Stimulated activated CD4-positive, alpha-beta T cell treated with anti-CD3 and anti-CD28 coated beads, Interleukin-12 subunit alpha, Interleukin-12 subunit beta, amount 100 ng/mL, for 4 hours (primary cell): ENCODE results near the gene PFDN2.

ENCODE experiments used
- DNase-seq: peaks from one replicate; pipeline ENCODE4 v3.0.0-alpha.2; 2020

Gene PFDN2, protein sequence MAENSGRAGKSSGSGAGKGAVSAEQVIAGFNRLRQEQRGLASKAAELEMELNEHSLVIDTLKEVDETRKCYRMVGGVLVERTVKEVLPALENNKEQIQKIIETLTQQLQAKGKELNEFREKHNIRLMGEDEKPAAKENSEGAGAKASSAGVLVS

DNA sequence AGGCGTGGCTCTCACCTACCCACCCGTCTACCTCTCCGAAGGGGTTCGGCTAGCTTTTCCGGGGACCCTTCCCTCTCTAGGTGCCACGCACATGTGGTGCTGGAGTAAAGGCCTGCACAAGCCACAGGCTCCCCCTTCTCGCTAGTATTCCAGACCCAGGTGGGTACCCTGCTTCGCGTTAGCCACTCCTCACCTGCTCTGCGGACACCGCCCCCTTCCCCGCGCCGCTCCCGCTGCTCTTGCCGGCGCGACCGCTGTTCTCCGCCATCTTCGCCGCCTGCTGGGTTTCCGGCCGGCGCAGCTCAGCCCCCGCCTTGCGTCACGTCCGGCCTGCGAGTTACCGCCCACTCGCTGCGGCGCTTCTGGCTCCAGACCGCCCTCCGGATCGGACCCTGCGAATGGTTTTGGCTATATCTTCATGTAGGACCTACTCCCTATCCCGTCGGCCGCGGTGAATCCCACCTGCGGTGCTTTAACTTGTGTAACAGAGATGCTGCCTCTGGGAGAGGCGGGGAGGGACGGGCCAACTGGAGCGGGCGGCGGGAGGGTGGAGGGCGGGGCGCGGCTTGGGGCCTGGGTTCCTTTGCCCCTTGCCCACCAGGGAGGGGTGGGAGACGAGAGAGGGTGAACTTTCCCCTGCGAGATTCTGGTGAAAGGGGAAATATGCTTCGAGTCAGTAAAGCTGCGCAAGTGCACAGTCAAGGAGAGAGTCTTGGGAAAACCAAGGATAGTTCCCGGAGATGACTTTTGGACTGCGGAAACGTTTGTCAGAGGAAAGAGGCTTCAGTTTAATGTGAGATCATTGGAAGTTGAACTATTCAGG is at the start of gene PFDN2, which contains the start of gene NIT1:
TSS of gene PFDN2 (minus strand) at position 279 of the 823 bp plus-strand sequence. CDS start at position 268, 11 bp downstream.
TSS of gene NIT1 (plus strand) at position 347 of the 823 bp plus-strand sequence. CDS start at position 419, 72 bp downstream.
- peak; percentile 85 for DNase-seq

DNA sequence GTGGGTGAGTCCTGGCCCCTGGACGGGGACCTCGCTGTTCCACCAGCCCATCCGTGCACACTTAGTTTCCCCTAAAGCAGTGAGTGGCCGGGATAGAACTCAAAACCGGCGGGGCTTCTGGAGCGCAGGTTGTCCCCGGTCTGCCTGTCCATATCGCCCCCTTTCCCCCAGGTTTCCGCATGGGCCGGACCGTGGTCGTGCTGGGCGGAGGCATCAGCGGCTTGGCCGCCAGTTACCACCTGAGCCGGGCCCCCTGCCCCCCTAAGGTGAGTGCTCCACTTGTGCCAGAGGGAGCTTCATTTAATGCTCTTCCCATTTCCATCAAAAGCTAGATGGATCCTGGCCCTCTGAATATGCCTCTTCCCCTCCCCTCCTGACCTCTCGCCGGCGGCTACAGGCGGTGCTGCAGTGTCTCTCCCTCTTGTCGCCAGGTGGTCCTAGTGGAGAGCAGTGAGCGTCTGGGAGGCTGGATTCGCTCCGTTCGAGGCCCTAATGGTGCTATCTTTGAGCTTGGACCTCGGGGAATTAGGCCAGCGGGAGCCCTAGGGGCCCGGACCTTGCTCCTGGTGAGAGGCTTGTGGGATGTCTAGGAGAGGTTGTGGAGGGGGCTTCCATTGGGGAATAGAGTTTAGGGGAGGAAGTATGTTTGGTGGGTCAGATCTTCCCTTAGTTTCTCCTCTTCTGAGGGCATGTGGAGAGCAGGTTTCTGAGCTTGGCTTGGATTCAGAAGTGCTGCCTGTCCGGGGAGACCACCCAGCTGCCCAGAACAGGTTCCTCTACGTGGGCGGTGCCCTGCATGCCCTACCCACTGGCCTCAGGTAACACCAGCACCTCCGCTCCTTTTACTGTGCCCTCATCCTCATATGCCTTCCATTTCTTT is 49.1 kb upstream of the PFDN2 start:
- no peak for DNase-seq

DNA sequence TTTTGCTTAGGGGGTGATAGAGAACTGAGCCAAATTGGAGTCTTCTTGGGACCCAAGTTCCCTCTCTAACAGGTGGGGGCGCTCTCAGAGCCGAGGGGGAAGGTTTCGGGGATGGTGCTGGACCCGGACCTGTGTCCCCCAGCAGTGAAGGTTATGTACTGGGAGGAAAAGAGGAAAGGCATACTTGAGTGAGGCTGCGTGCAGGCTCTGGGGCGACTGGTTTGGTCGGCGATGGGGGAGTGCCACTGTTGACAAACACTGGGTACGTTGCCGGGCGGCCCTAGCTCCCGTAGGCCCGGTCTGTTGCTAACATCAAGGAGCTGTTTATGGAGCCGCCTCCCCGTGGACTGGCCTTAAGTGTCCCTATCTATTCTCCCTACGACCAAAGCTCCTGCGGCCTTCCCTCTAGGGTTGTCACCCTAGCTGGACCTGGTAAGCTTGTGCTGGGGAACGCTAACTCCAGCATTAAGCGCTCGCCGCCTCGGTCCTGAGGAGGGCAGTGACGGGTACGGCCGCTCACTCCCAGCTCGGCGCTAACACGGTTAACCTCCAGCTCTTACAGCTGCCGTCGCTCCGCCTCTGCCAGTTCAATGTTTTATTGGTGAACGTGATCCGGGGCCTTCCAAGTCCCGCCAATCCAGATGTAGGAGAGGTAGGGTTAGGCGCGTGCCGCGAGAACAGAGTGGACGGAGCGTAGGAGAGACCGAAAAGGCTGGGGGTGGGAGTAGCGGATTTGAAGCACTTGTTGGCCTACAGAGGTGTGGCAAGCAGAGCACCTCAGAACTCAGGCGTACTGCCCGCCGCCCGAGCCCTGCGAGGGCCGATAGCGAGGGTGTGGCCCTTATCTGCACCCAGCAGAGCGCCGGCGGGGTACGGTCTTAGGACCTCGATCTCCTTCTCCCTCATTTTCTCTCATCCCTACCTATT is 48.2 kb upstream of the PFDN2 start, which contains the start of gene PPOX:
TSS of gene PPOX (plus strand) at position 685 of the 927 bp plus-strand sequence. CDS start 422 bp downstream, outside the sequence.
- peak; percentile 82 for DNase-seq

DNA sequence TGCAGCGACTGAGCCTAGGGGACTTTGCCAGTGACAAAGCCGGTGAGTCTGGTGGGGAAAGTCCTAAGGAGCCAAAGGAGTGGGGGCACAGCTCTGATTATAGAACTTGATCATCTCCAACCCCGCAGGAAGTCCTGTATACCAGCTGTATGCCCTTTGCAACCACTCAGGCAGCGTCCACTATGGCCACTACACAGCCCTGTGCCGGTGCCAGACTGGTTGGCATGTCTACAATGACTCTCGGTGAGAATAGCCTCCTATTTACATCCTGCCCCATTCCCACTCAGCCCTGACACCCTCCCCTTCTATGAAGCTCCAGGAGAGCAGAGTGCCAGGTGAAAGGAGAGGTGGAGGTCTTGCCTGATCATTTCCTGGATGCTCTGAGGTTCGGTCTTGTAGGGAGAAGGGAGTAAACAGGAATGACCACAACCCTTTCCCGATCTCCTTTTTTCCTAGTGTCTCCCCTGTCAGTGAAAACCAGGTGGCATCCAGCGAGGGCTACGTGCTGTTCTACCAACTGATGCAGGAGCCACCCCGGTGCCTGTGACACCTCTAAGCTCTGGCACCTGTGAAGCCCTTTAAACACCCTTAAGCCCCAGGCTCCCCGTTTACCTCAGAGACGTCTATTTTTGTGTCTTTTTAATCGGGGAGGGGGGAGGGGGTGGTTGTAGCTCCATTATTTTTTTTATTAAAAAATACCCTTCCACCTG is 47.2 kb upstream of the PFDN2 start:
- DNase-seq, result no peak

DNA sequence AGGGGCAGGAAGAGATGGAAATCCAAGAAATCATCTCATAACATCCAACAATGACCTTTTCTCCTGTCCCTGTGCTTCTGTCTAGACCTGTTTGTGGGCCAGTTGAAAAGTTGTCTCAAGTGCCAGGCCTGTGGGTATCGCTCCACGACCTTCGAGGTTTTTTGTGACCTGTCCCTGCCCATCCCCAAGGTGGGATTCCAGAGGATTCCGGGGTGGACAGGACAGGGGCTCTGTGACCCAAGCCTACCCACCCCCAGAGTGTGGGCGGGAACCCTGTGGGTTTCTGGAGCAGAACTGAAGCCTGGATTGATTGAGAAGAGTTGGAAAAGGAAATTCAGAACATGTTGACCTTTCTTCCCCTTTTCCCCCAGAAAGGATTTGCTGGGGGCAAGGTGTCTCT is 46.0 kb upstream of the PFDN2 start:
- no peak for DNase-seq

DNA sequence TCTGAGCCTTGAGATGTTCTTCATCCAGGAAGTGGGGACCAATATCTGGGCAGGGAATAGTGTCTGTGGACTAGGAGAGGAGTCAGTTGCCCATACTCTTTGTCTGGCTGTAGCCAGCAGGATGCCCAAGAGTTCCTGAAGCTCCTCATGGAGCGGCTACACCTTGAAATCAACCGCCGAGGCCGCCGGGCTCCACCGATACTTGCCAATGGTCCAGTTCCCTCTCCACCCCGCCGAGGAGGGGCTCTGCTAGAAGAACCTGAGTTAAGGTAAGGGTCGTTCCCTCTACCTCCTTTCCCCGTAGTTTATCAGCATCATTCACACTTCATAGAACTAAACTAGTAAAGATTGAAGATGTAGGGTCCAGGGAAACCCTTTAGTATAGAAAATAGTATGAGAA is 45.0 kb upstream of the PFDN2 start:
- DNase-seq, result no peak

DNA sequence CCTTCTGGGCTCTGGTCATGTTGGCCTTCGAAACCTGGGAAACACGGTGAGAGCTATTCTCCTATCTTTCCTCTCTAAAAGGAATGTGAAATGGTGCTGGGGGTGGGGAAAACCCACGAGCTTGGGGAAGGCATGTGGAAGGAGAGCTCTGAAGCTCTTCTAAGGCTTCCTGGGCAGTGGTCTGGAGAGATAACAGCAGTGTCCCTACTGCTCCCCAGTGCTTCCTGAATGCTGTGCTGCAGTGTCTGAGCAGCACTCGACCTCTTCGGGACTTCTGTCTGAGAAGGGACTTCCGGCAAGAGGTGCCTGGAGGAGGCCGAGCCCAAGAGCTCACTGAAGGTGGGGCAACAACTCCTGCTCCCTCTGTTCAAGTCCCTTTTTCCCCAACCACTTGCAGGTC is 44.2 kb upstream of the PFDN2 start:
- DNase-seq, result no peak

DNA sequence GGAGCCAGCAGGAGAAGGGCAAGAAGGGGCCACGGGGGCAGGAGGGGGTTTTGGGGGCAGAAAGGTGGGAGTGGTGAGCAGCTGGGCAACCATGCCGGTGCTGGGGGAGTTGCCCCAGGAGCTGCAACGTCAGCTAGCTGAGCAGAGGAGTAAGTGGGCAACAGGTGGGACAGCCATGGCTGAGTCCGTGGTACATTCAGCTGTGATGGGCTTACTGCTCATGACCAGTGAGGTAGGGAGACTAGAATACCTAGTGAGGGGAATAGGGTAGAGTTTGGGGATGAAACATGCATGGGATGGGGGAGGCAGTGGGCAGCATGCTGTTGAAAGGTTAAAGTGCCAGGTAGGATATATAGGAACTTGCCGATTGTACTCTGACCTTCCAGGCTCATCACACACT is 43.8 kb upstream of the PFDN2 start:
- no peak for DNase-seq

DNA sequence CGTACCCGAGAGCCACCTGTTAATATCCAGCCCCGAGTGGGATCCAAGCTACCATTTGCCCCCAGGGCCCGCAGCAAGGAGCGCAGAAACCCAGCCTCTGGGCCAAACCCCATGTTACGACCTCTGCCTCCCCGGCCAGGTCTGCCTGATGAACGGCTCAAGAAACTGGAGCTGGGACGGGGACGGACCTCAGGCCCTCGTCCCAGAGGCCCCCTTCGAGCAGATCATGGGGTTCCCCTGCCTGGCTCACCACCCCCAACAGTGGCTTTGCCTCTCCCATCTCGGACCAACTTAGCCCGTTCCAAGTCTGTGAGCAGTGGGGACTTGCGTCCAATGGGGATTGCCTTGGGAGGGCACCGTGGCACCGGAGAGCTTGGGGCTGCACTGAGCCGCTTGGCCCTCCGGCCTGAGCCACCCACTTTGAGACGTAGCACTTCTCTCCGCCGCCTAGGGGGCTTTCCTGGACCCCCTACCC is 42.9 kb upstream of the PFDN2 start:
- DNase-seq, result no peak

DNA sequence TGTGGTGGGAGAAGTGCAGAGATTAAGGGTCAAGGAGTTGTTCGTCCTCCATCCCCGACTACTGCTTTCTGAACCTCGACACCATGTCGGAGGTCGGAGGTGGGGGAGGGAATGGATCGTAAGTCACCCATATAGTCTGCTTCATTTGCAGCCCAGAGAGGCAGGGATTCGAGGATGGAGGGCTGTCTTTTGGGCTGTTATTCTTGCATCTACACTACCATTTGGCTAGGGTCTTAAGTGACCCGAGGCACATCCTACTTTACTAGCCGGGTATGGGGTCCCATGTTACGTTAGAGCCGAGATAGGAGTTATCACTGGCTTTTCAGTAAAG is 42.0 kb upstream of the PFDN2 start:
- DNase-seq, result no peak

DNA sequence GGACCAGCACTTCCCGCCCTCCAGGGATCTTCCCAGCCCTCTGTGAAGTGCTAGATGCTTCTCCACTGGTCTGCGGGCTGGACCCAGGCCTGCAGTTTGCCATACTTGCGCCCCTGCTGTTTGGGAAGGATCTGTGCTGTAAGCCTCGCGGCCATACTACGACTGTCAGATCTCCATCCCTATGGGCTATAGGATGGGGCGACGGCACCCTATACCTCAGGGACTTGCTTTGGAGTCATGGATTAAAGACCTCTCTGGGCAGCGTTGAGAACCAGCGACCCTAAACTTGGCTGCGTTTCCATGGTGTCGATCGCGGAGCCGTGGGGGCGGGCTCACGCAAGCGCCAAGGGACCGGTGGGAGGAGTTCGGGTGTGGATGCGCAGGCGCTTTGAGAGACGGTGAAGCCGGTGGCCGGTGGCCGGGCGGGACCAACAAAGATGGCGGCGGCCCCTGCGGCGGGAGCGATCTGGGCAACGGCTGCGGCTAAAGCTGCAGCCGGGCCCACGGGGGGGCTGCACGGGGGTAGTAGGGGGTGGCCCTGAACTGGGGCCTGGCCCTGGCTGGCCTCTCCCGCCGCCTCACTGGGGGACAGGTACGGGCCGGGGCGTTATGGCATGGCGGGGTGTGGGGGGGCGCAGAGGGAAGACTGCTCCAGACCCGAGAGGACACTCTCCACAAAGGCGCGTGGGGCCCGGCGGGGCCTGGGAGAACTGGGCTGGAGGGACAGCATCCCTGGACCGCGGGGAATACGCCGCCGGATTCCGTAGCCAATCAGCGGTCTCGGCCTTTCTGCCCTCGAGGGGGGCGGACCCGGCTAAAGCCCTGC is 41.5 kb upstream of the PFDN2 start, which contains the start of gene USP21:
TSS of gene USP21 (plus strand) at position 414 of the 826 bp plus-strand sequence. CDS start 1,141 bp downstream, outside the sequence.
- peak; percentile 90 for DNase-seq

DNA sequence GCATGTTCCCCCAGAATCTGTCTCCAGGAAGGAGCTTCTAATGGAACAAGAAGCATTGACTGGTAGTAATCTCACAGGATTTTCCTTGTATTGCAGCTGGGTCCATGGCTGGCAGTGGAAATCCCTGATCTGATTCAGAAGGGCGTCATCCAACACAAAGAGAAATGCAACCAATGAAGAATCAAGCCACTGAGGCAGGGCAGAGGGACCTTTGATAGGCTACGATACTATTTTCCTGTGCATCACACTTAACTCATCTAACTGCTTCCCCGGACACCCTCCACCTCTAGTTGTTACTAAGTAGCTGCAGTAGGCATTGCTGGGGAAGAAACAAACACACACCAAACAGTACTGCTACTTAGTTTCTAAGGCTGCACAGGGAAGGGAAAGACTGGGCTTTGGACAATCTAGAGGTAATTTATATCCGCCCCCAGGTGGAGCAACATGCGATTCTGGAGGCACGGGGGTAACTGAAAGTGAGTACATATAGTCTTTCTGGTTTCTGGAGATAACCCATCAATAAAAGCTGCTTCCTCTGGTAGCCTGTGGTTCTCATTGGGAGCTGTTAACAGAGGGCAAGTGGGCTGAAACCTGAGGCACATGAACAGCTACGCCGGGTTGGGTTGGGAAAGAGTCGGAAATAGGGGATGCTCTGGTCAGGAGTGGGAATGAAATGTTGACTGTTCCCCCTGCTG is 40.6 kb upstream of the PFDN2 start:
- no peak for DNase-seq

DNA sequence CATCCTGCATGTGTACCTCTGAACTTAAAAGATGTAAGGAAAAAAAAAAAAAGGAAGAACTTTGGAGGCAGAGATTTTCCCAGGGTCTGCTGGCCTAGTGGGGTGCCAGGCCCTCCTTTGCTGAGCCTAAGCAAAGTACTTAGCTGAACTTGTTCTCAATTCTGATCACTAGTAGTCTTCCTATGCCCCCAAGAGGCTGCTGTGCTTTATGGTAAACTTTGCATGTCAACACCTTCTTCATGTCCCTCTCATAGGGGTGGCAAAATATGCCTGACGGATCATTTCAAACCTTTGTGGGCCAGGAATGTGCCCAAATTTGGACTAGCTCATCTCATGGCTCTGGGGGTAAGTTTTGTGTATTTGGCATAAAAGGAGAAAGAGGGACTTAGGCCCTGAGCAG is 40.0 kb upstream of the PFDN2 start:
- no peak for DNase-seq

DNA sequence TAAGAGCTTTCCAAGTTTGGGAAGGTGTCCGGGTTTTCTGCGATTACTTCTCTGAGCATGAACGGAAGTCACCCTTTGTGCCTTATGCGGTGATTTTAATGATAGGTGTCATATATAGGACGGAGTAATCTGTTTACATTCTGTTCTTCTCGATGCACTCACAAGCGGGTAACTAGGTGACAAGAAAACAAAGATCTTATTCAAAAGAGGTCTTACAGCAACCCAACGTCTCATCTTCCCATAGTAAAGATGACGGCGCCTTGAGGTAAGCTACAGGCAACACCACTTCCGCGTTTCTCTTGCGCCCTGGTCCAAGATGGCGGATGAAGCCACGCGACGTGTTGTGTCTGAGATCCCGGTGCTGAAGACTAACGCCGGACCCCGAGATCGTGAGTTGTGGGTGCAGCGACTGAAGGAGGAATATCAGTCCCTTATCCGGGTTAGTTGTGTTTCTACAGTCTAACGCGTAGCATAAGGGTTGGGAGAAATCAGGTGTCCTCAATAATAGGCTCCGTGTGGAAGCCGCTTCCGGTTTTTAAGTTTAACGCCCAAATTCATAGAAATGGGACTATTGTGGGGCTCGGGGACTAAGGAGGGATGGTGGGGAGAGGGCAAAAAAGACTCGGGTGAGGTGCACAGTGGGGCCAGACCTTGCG is 36.0 kb upstream of the PFDN2 start, which contains the start of gene UFC1:
TSS of gene UFC1 (plus strand) at position 297 of the 656 bp plus-strand sequence. CDS start at position 317, 20 bp downstream.
- peak; percentile 65 for DNase-seq

DNA sequence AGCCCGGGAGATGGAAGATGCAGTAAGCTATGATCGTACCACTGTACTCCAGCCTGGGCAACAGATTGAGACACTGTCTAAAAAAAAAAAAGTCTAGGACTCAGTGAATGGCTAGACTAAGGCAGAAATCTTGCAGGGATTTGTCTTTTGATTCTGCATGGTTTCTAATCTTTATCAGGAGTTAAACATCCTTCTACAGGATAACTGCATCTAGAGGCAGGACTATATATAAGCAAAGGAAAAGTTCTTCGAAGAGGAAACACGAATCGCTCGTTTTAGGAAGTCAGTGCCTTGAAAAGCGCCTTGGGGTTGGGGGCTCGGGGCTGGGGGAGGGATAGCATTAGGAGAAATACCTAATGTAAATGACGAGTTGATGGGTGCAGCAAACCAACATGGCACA is 35.3 kb upstream of the PFDN2 start:
- no peak for DNase-seq

DNA sequence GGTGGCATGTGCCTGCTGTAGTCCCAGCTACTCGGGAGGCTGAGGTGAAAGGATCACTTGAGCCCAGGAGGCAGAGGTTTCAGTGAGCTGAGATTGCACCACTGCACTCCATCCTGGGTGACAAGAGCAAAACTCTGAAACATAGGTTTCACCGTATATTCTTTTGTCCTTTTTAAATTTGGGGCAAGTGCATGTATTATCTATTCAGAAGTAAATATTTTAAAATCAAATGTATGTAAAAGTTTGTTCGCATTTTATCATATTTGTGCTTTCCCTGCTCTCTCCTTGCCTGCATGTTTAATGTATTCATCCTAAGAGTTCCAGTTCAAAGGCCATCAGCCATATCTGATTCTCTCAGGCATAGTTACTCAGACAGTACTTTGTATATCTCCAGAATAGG is 28.0 kb upstream of the PFDN2 start:
- no peak for DNase-seq

DNA sequence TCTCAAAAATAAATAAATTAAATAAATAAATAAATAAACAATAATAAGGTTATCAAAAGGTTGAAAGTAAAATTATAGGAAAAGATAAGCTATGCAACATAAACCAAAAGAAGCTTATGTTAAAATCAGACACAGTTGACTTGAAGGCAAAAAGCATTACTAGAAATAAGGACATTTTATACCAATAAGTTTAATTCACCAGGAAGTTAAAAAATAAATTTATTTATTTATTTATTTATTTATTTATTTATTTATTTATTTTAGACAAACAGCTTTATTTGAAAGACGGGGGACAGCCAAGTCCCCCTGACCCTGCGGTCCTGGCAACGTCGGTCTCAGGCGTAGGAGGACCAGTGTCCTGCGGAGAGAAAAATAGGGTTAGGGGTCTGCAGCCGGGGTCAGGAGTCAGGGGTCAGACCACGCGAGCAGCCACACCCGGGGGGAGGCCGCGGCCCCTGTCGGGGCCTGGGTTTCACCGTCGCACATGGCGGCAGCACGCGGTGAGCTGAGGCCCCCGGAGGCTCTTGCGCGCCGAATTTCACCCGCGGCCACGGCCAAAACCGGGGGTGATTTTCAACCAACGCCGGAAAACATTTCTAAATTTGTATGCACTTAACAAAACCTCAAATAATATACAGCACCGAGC is 23.0 kb upstream of the PFDN2 start:
- DNase-seq, result no peak

DNA sequence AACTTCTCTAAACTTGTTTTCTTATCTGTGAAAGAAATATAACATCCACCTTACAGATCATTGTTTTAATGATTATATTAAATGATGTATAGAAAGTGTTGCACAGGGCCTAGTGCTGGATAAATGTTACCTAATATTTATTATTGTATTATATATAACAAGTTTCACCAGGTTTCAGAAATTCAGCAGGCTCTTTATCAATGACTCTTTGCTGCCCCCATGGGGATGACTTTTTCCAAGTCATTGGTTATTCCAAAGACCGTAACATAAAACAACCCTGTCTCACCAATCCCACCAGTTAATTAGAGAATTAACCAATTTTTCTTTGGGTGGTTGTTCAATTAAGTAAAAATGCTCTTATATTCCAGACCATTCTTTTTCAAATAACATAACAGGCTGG is 21.9 kb upstream of the PFDN2 start:
- DNase-seq, result no peak

DNA sequence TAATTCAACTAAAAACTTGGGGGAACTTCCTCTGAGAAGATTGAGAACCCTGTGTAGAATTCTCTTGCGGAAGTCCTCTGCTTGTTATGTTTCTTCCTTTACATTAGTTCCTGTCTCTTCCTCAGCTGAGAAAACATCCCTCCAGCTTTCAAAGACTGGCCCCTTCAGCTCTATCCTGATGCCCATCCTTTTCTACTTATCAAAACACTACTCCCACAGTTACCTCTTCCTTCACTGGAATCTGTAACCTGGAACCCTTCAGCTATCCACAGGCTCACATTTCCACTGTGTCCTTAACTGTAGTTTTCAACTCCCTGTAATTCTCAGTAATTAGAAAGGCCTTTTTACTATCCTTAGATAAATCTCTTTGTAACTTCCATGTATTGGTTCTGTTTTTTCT is 20.6 kb upstream of the PFDN2 start:
- DNase-seq, result no peak
